ENCODE measurements around the gene GNAI2. TPM values are rescaled to one million over a fixed set of nuclear protein-coding genes. Genes with fewer than 3 reads are reported as not detected.
"Not testable (repeated sequence)": the region's sequence is repeated elsewhere in the genome, so short reads cannot be mapped to it uniquely, and the experiment has no call there.

Gene GNAI2
- total RNA-seq, 2 experiments from 2014 or later, result 515 to 531 TPM

DNA sequence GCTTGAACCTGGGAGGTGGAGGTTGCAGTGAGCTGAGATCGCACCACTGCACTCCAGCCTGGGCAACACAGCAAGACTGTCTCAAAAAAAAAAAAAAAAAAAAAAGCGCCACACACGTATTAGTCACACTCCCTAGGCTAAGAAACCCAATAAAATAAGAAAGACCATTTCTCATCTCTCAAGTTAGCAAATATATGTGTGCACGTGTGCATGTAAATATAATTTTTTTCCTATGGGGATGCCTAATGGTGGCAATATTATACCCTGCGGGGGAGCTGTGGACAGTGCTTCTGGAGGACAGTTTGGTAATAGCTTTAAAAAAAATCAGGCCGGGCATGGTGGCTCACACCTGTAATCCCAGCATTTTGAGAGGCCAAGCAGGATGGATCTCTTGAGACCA is 48.1 kb downstream of the GNAI2 start:
- H3K4me3 Mint-ChIP-seq; POLR2A ChIA-PET; DNase-seq; H3K27me3 Mint-ChIP-seq (ENCODE audit: low read depth); H3K36me3 Mint-ChIP-seq (ENCODE audit: low read depth); H3K4me1 Mint-ChIP-seq (ENCODE audit: low read depth); H3K27ac Mint-ChIP-seq; H3K9me3 Mint-ChIP-seq (ENCODE audit: insufficient read depth); ATAC-seq: not testable (repeated sequence)
- CTCF ChIA-PET, result interaction anchor here (1.0 to 2.0 kb wide), 2 partner anchors 37 to 38 kb away, joined by 3 to 6 read pairs; no protein-coding TSS in a partner anchor

DNA sequence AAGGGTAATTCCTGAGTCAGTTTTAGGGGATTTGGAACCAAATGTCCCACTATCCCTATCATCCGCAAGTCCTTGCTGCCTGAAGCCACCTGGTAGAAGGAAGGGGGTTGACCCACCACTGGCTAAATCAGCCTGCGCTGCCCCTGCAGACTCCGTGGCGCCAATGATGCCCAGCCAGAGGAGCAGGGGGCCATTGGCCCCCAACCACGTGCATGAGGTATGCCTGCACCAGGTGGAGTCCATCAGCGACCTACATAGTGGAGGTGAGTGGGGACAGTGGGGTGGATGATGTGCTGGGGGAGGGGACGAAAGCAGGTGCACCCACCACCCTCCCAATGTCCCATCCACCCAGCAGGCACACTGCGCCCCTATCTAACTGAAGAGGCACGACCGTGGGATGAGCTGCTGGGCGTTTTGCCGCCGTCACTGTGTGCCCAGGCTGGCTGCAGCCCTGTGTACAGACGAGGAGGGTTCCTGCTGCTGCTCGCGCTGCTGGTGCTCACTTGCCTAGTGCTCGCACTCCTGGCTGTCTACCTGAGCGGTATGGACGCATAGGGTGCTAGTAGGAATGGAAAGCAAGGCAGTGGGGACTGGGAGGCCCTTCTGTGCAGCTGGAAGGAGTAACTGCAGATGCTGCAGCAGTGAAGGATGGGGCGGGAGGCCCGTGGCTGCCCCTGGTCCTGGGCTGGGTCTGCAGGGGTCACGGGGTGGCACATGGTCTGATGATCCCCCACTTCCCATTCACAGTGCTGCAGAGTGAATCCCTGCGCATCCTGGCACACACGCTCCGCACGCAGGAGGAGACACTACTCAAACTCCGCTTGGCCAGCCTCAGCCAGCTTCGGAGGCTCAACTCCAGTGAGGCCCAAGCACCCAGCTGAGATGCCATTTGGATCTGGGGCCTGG is 50.6 kb downstream of the GNAI2 start:
- Mint-ChIP-seq H3K4me3 (no peak overlapping the region), H3K27me3 (ENCODE audit: low read depth) (no peaks in the 10 kb centered on the region), H3K36me3 (ENCODE audit: low read depth) (peaks cover 11% of the 10 kb centered on the region), H3K27ac (no peak overlapping the region), H3K9me3 (ENCODE audit: insufficient read depth) (no peaks in the 10 kb centered on the region), H3K4me1 (ENCODE audit: low read depth) (peaks cover 10% of the 10 kb centered on the region)
- ATAC-seq (peak; percentile 9), DNase-seq (no peak)
- POLR2A ChIA-PET, result no interaction called here
- CTCF ChIA-PET, result interaction anchor here (1.3 kb wide), 1 partner anchor 40 kb away, joined by 3 read pairs; no protein-coding TSS in a partner anchor

DNA sequence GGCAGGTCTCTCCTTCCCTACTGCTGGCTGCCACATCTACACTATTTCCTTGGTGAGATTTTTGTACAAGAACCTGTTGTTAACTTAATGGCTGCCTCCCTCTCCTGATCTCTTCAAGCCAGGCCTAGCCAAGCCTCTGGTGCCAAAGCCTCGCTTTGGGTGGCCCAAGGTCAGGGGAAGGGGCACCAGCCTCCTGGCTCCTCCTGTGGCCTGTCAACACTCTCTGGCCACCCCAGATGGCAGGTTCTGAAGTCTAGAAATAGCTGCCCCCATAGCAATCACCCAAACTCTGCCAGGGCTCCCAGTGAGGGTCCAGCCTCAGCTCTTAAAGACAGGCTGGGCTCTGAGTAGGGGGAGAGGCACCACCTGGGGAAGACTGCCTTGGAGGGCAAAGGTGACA is 51.3 kb downstream of the GNAI2 start:
- Mint-ChIP-seq H3K27ac (no peak overlapping the region), H3K27me3 (ENCODE audit: low read depth) (no peaks in the 10 kb centered on the region), H3K36me3 (ENCODE audit: low read depth) (peaks cover 11% of the 10 kb centered on the region), H3K9me3 (ENCODE audit: insufficient read depth) (no peaks in the 10 kb centered on the region), H3K4me3 (no peak overlapping the region), H3K4me1 (ENCODE audit: low read depth) (peaks cover 10% of the 10 kb centered on the region)
- ATAC-seq, result no peak
- ChIA-PET POLR2A (interaction anchor here (2.3 kb wide), 1 partner anchor 12 kb away, joined by 8 read pairs; the partner anchor contains the start of genes HYAL3 and NAA80), CTCF (interaction anchor here (1.2 to 1.3 kb wide), 2 partner anchors 41 to 93 kb away, joined by 3 read pairs; no protein-coding TSS in a partner anchor)
- DNase-seq, result no peak

DNA sequence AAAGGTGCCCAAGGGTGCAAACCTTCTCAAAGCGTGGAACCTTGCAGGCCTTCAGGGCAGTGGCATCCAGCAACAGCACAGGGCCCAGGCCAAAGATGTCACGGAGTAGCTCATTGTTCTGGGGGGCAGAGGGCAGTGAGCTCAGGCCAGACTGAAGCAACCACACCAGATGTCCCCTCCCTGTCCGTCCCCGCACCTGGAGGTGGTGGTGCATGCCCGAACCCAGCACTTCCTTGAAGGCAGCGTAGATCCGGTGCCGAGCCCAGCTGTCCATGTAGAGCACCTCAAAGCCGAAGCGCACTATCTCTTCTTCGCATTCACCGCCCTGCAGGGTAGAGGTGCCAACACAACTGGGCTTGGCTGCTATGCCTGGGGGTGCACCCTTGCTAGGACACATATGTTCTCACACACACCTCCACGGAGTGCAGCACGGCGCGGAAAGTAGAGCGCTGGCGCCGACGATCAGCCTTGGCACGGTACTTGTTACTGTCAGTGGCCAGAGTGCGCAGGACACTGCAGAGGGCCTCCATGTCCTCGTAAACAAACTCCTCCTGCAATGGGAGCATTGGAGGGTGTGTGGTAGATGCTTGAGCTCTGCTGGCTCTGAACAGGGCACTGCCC is 52.5 kb downstream of the GNAI2 start:
- no peak overlapping the region for H3K4me3 Mint-ChIP-seq
- peaks cover 20% of the 10 kb centered on the region for H3K4me1 Mint-ChIP-seq (ENCODE audit: low read depth)
- ChIA-PET POLR2A (interaction anchor here (1.4 to 2.3 kb wide), 2 partner anchors 9 to 10 kb away, joined by 3 to 8 read pairs; partner anchors contain the start of genes HYAL3 and NAA80), CTCF (interaction anchor here (0.7 to 1.2 kb wide), 2 partner anchors 29 to 94 kb away, joined by 3 read pairs; no protein-coding TSS in a partner anchor)
- H3K27ac Mint-ChIP-seq, result no peak overlapping the region
- no peaks in the 10 kb centered on the region for H3K27me3 Mint-ChIP-seq (ENCODE audit: low read depth)
- DNase-seq (no peak), ATAC-seq (no peak)
- H3K36me3 Mint-ChIP-seq (ENCODE audit: low read depth), result peaks cover 11% of the 10 kb centered on the region
- no peaks in the 10 kb centered on the region for H3K9me3 Mint-ChIP-seq (ENCODE audit: insufficient read depth)

DNA sequence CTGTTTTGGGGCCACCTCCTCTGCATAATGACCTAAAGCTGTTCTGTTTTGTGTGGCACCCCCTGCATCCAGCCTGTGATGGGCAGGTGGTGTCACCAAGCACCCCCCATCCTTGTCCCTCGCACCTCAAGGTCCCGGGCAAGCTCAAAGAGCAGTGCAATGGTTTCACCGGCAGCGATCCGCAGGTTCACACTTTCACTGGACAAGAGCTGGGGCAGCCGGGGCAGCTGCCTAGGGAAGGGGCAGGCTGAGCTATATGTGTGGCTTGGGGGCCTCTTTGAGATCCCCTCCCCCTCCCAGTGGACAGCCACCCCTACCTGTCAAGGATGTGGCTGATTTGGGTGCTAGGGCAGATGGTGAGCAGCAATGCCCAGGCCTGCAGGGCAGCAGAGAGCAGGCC is 53.1 kb downstream of the GNAI2 start:
- POLR2A ChIA-PET, result interaction anchor here (1.4 to 2.3 kb wide), 2 partner anchors 10 kb away, joined by 3 to 8 read pairs; partner anchors contain the start of genes HYAL3 and NAA80
- Mint-ChIP-seq H3K27ac (no peak overlapping the region), H3K4me1 (ENCODE audit: low read depth) (peaks cover 20% of the 10 kb centered on the region), H3K9me3 (ENCODE audit: insufficient read depth) (no peaks in the 10 kb centered on the region), H3K27me3 (ENCODE audit: low read depth) (no peaks in the 10 kb centered on the region), H3K4me3 (no peak overlapping the region), H3K36me3 (ENCODE audit: low read depth) (peaks cover 11% of the 10 kb centered on the region)
- DNase-seq (no peak), ATAC-seq (no peak)
- CTCF ChIA-PET, result interaction anchor here (0.7 to 1.8 kb wide), 2 partner anchors 28 to 63 kb away, joined by 3 to 6 read pairs; no protein-coding TSS in a partner anchor

DNA sequence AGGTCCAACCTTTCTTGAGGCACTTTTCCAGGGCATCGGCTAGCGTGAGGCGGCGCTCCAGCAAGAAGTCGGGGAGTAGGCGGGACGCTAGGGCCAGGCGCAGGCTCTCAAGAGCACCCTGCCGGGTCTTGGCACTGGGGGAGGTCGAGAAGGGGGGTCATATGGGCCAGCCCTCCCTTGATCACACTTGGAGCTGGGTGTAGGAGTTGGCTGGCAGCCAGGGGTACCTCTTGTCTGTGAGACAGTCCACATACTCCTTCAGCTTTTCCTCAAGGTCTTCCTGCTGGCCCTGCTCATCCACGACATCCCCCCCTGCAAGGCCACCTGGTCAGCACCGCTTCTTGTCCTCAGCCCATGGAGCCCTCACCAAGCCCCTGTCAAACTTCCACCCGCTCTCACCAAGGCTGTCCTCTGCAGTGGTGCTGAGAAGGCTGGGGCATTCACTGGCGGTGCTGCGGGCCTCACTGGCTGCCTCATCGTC is 54.2 kb downstream of the GNAI2 start:
- Mint-ChIP-seq H3K9me3 (ENCODE audit: insufficient read depth) (no peaks in the 10 kb centered on the region), H3K36me3 (ENCODE audit: low read depth) (peaks cover 11% of the 10 kb centered on the region), H3K27ac (no peak overlapping the region), H3K4me3 (peak overlapping the region; percentile 88), H3K27me3 (ENCODE audit: low read depth) (no peaks in the 10 kb centered on the region), H3K4me1 (ENCODE audit: low read depth) (peaks cover 20% of the 10 kb centered on the region)
- ChIA-PET POLR2A (no interaction called here), CTCF (interaction anchor here (1.6 to 1.8 kb wide), 2 partner anchors 24 to 64 kb away, joined by 3 to 6 read pairs; no protein-coding TSS in a partner anchor)
- DNase-seq (no peak), ATAC-seq (no peak)

DNA sequence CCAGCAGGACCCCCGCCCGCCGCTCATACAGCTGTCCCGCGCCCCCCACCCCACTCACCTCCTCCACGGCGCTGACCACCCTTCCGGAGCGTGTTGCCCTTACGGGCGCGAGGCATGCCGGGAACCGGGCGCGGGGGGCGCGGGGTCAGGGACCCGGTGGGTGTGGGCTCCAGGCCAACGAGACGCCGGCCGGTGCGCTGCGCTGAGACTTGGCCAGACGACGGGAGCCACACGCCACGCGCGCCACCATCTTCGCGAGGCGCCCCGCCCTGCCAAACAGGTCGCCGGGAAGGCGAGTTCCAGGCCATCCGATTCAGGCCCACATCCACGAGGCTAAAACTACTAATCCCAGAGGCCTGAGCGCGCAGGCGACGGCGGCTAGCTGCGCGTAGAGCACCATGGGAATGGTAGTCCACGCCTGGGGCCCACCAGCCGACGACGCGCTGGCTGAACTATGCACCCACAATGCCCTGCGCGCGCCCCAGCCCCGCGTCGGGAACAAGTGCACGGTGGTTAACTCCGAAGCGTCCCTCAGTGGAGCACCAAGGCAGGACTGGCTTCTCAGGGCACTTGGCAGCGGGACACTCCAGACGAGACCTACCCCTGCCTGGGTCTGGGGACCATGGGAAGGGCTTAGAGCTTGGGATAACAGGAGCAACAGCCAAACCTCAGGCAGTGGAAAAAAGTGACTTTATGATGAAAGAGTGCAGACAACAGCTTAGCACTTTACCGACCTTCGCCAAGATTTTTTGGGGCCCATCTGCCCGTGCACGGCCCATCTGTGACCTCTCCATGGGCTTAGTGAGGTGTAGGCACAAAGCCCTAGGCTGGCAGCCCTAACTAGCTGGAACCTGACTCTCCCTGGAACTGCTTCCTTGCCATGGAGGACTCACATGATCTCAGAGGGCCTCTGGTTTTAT is 56.4 kb downstream of the GNAI2 start, which contains the start of gene IFRD2:
Gene IFRD2, minus strand, starts transcription at position 271 of the 920 bp plus-strand sequence. Its CDS starts 155 bp downstream, at position 116.
- H3K4me1 Mint-ChIP-seq (ENCODE audit: low read depth), result peaks cover 29% of the 10 kb centered on the region

DNA sequence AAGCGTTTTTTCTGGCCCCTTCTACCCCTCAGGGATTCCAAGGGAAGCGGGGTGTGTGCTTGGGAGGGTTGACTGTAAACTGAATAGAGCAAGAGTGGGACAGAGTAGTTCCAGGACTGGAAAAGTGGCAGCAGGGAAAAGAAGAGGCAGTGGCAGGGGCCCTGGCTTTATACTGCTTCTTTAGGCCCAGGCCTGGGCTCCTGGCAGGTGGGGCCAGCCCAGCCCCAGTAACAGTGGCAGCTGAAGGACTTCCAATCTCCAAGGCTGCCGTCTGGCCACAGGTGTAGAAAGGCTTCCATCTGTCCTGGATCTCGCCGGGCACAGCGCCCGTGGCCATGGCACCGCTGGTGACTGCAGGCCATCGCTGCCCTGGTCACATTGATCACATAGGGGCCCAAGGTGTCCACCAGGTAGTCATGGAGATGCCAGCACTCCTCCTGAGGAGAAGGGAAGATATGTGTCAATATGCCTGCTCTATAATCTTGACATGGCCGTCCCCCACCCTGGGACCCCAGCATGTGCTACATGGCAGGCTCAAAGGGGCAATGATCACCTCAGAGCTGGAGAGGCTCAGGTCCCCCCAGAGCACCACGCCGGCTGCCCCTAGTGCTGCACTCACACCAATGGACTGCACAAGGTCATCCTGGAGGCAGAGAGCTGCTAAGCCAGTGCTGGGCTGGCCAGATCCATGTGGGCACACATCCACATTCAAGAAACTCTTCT is 57.2 kb downstream of the GNAI2 start:
- no peak for DNase-seq
- Mint-ChIP-seq H3K36me3 (ENCODE audit: low read depth) (peaks cover 8% of the 10 kb centered on the region), H3K9me3 (ENCODE audit: insufficient read depth) (no peaks in the 10 kb centered on the region), H3K27me3 (ENCODE audit: low read depth) (no peaks in the 10 kb centered on the region), H3K4me3 (peak overlapping the region; percentile 88), H3K27ac (peak overlapping the region; percentile 94), H3K4me1 (ENCODE audit: low read depth) (peaks cover 37% of the 10 kb centered on the region)
- CTCF ChIA-PET, result interaction anchor here (1.1 to 2.2 kb wide), 5 partner anchors 13 to 47 kb away, joined by 4 to 10 read pairs (median 7); no protein-coding TSS in a partner anchor
- POLR2A ChIA-PET, result interaction anchor here (0.6 to 1.8 kb wide), 7 partner anchors 25 to 89 kb away, joined by 3 to 5 read pairs (median 4); partner anchors contain the start of genes HYAL2 and RASSF1
- no peak for ATAC-seq

More for the DNA sequence above, 56.4 kb downstream of the GNAI2 start, which contains the start of gene IFRD2:
- ChIA-PET POLR2A (interaction anchor here (0.6 to 1.8 kb wide), 10 partner anchors 11 to 89 kb away, joined by 3 to 4 read pairs (median 3); partner anchors contain the start of gene HYAL2), CTCF (interaction anchor here (0.7 to 2.2 kb wide), 10 partner anchors 10 to 203 kb away, joined by 3 to 10 read pairs (median 7); partner anchors contain the start of gene RBM5)
- H3K36me3 Mint-ChIP-seq (ENCODE audit: low read depth), result peaks cover 11% of the 10 kb centered on the region
- no peaks in the 10 kb centered on the region for H3K27me3 Mint-ChIP-seq (ENCODE audit: low read depth)
- peak; percentile 99 for ATAC-seq
- peak within 1 kb of the TSS; percentile 88 for H3K4me3 Mint-ChIP-seq
- DNase-seq, result peak; percentile 98
- H3K9me3 Mint-ChIP-seq (ENCODE audit: insufficient read depth), result no peaks in the 10 kb centered on the region
- peak within 1 kb of the TSS; percentile 94 for H3K27ac Mint-ChIP-seq

DNA sequence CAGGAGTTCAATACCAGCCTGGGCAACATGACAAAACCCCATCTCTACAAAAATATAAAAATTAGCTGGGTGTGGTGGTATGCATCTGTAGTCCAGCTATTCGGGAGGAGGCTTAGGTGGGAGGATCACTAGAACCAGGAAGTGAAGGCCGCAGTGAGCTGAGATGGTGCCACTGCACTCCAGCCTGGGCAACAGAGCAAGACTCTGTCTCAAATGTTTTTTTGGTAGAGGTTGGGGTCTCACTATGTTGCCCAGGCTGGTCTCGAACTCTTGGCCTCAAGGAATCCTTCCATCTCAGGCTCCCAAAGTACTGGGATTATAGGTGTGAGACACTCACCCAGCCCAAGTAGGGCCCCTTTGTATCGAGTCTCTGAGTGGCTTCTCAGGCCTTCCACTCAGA is 58.1 kb downstream of the GNAI2 start:
- CTCF ChIA-PET, result interaction anchor here (1.1 kb wide), 2 partner anchors 30 to 34 kb away, joined by 3 to 4 read pairs; no protein-coding TSS in a partner anchor
- Mint-ChIP-seq H3K4me3 (no peak overlapping the region), H3K9me3 (ENCODE audit: insufficient read depth) (no peaks in the 10 kb centered on the region), H3K27me3 (ENCODE audit: low read depth) (no peaks in the 10 kb centered on the region), H3K27ac (peak overlapping the region; percentile 94), H3K4me1 (ENCODE audit: low read depth) (peaks cover 38% of the 10 kb centered on the region), H3K36me3 (ENCODE audit: low read depth) (peaks cover 7% of the 10 kb centered on the region)
- ATAC-seq (no peak), DNase-seq (no peak)
- POLR2A ChIA-PET, result interaction anchor here (0.6 to 0.9 kb wide), 2 partner anchors 26 to 46 kb away, joined by 4 to 5 read pairs; partner anchors contain the start of gene RASSF1
